Large intestine (tissue), 3 donors: ENCODE results near the gene MYO15A. TPM values are rescaled to one million over a fixed set of nuclear protein-coding genes. Genes with fewer than 3 reads are reported as not detected.

Source experiments
- DNase-seq, 2 donors: peaks; one replicate each; pipeline versions ENCODE4 v3.0.0 to v3.0.0-alpha.2; 2013
- H3K27ac ChIP-seq: one replicate; pipeline ENCODE4 v1.5.1; 2013; ENCODE audit warnings: low read length
- H3K27me3 ChIP-seq: 2 replicates; pipeline ENCODE4 v1.6.1; 2013; ENCODE audit warnings: low read length; ENCODE audit not compliant: control insufficient read depth, insufficient read depth
- H3K36me3 ChIP-seq: 2 replicates; pipeline ENCODE4 v1.6.1; 2013; ENCODE audit warnings: low read length; ENCODE audit not compliant: control insufficient read depth, insufficient read depth
- H3K4me1 ChIP-seq: one replicate; pipeline ENCODE4 v1.6.1; 2013; ENCODE audit warnings: low read length; ENCODE audit not compliant: control insufficient read depth, insufficient read depth
- H3K4me3 ChIP-seq: one replicate; pipeline ENCODE4 v1.5.1; 2013; ENCODE audit warnings: low read length
- H3K9me3 ChIP-seq: one replicate; pipeline ENCODE4 v1.6.1; 2013; ENCODE audit warnings: mild to moderate bottlenecking, low read depth, low read length, moderate library complexity; ENCODE audit not compliant: control insufficient read depth
- WGBS: methylation state at CpG from one replicate; pipeline ENCODE4 v1.1.5; 2013; ENCODE audit warnings: low lambda C conversion rate; ENCODE audit not compliant: insufficient coverage; 5-methylcytosine and 5-hydroxymethylcytosine counted together
- polyA plus RNA-seq: library from polyadenylated mRNA; unstranded; fragments of 120-200 nt; gene quantifications from one replicate; pipeline ENCODE4 v1.2.1, GENCODE V29; 2013

The MYO15A gene
- polyA plus RNA-seq, 1 donor, result 2.0 TPM

GRCh38 chr17:18144261-18144660 lies 35.7 kb downstream of the MYO15A start:
- DNase-seq, result no peak
- Histone ChIP-seq H3K27ac (no peak overlapping the region), H3K9me3 (no peaks in the 10 kb centered on the region), H3K27me3 (no peaks in the 10 kb centered on the region), H3K4me3 (no peak overlapping the region), H3K4me1 (peaks cover 3% of the 10 kb centered on the region), H3K36me3 (no peaks in the 10 kb centered on the region)
- no CpG with 5 or more reads among the region's 4 CpGs for WGBS

GRCh38 chr17:18144855-18145254 lies 36.3 kb downstream of the MYO15A start:
- no peak overlapping the region for H3K4me3 ChIP-seq
- peaks cover 3% of the 10 kb centered on the region for H3K4me1 ChIP-seq
- H3K36me3 ChIP-seq, result no peaks in the 10 kb centered on the region
- no peak for DNase-seq
- WGBS, result no CpG with 5 or more reads among the region's 1 CpG
- H3K27me3 ChIP-seq, result no peaks in the 10 kb centered on the region
- no peaks in the 10 kb centered on the region for H3K9me3 ChIP-seq
- no peak overlapping the region for H3K27ac ChIP-seq

- no peaks in the 10 kb centered on the region for H3K27me3 ChIP-seq
- no CpG with 5 or more reads among the region's 13 CpGs for WGBS
These were observed 37.3 kb downstream of the MYO15A start for GRCh38 chr17:18145811-18146210.

GRCh38 chr17:18146259-18146658 lies 37.7 kb downstream of the MYO15A start:
- H3K4me3 ChIP-seq, result no peak overlapping the region
- H3K4me1 ChIP-seq, result peaks cover 3% of the 10 kb centered on the region
- H3K27ac ChIP-seq, result no peak overlapping the region
- H3K36me3 ChIP-seq, result no peaks in the 10 kb centered on the region
- WGBS, result no CpG with 5 or more reads among the region's 2 CpGs
- no peaks in the 10 kb centered on the region for H3K9me3 ChIP-seq
- no peak for DNase-seq
- no peaks in the 10 kb centered on the region for H3K27me3 ChIP-seq

More at GRCh38 chr17:18145811-18146210, 37.3 kb downstream of the MYO15A start:
- H3K4me1 ChIP-seq, result peaks cover 3% of the 10 kb centered on the region
- H3K27ac ChIP-seq, result no peak overlapping the region
- H3K36me3 ChIP-seq, result no peaks in the 10 kb centered on the region
- no peak overlapping the region for H3K4me3 ChIP-seq
- H3K9me3 ChIP-seq, result no peaks in the 10 kb centered on the region
- DNase-seq, result no peak

- peaks cover 3% of the 10 kb centered on the region for H3K4me1 ChIP-seq
- H3K9me3 ChIP-seq, result no peaks in the 10 kb centered on the region
- H3K27ac ChIP-seq, result no peak overlapping the region
- no peak for DNase-seq
- H3K4me3 ChIP-seq, result no peak overlapping the region
- no peaks in the 10 kb centered on the region for H3K27me3 ChIP-seq
- no peaks in the 10 kb centered on the region for H3K36me3 ChIP-seq
- WGBS, result no CpG with 5 or more reads among the region's 3 CpGs
These were observed 38.4 kb downstream of the MYO15A start for GRCh38 chr17:18146980-18147379.

- Histone ChIP-seq H3K4me1 (no peaks in the 10 kb centered on the region), H3K36me3 (no peaks in the 10 kb centered on the region), H3K27me3 (no peaks in the 10 kb centered on the region), H3K9me3 (no peaks in the 10 kb centered on the region), H3K4me3 (no peak overlapping the region), H3K27ac (no peak overlapping the region)
- no peak for DNase-seq
- WGBS, result no CpG with 5 or more reads among the region's 7 CpGs
These were observed 40.0 kb downstream of the MYO15A start for GRCh38 chr17:18148586-18148985.

GRCh38 chr17:18151290-18151689 lies 42.7 kb downstream of the MYO15A start:
- WGBS, result no CpG with 5 or more reads among the region's 9 CpGs
- DNase-seq, result no peak
- no peaks in the 10 kb centered on the region for H3K9me3 ChIP-seq
- H3K27ac ChIP-seq, result no peak overlapping the region
- no peaks in the 10 kb centered on the region for H3K36me3 ChIP-seq
- peaks cover 3% of the 10 kb centered on the region for H3K4me1 ChIP-seq
- H3K27me3 ChIP-seq, result no peaks in the 10 kb centered on the region
- no peak overlapping the region for H3K4me3 ChIP-seq

- Histone ChIP-seq H3K4me1 (peaks cover 15% of the 10 kb centered on the region), H3K27me3 (no peaks in the 10 kb centered on the region), H3K9me3 (no peaks in the 10 kb centered on the region), H3K27ac (no peak overlapping the region), H3K4me3 (no peak overlapping the region), H3K36me3 (no peaks in the 10 kb centered on the region)
- no peak for DNase-seq
- WGBS, result no CpG with 5 or more reads among the region's 14 CpGs
These were observed 46.6 kb downstream of the MYO15A start for GRCh38 chr17:18155179-18155578.

GRCh38 chr17:18156171-18156975 lies 47.8 kb downstream of the MYO15A start:
- Histone ChIP-seq H3K4me3 (no peak overlapping the region), H3K9me3 (no peaks in the 10 kb centered on the region), H3K36me3 (no peaks in the 10 kb centered on the region), H3K27me3 (no peaks in the 10 kb centered on the region), H3K27ac (no peak overlapping the region), H3K4me1 (peaks cover 15% of the 10 kb centered on the region)
- no CpG with 5 or more reads among the region's 8 CpGs for WGBS
- no peak for DNase-seq

- Histone ChIP-seq H3K36me3 (no peaks in the 10 kb centered on the region), H3K27ac (no peak overlapping the region), H3K4me3 (no peak overlapping the region), H3K4me1 (peaks cover 15% of the 10 kb centered on the region), H3K9me3 (no peaks in the 10 kb centered on the region), H3K27me3 (no peaks in the 10 kb centered on the region)
- no peak for DNase-seq
- WGBS, result no CpG with 5 or more reads among the region's 10 CpGs
These were observed 48.4 kb downstream of the MYO15A start for GRCh38 chr17:18156976-18157280.

- no peaks in the 10 kb centered on the region for H3K36me3 ChIP-seq
- peaks cover 15% of the 10 kb centered on the region for H3K4me1 ChIP-seq
- peak overlapping the region; percentile 60 for H3K4me3 ChIP-seq
- no peaks in the 10 kb centered on the region for H3K27me3 ChIP-seq
- H3K9me3 ChIP-seq, result no peaks in the 10 kb centered on the region
- WGBS, result no CpG with 5 or more reads among the region's 22 CpGs
- no peak overlapping the region for H3K27ac ChIP-seq
- no peak for DNase-seq
These were observed 48.9 kb downstream of the MYO15A start for GRCh38 chr17:18157354-18157985.
